Type B pancreatic cell (in vitro differentiated cells): ENCODE data around the gene SHC3. TPM values are rescaled to one million over a fixed set of nuclear protein-coding genes. Genes with fewer than 3 reads are reported as not detected.
A peak's percentile ranks its signal among the peaks of the same experiment; 100 is the strongest.

ENCODE experiments used
- DNase-seq: peaks from one replicate; pipeline ENCODE4 v3.0.0; 2021; ENCODE audit warnings: mixed read lengths; ENCODE audit not compliant: unreplicated experiment; ENCODE audit errors: extremely low spot score
- H3K27ac Mint-ChIP-seq: 2 replicates; pipeline ENCODE4 v1.8.0; 2021; ENCODE audit warnings: mild to moderate bottlenecking, mixed read lengths
- H3K27me3 Mint-ChIP-seq: 2 replicates; pipeline ENCODE4 v1.8.0; 2021; ENCODE audit warnings: mixed read lengths
- H3K36me3 Mint-ChIP-seq: 2 replicates; pipeline ENCODE4 v1.8.0; 2021; ENCODE audit warnings: mixed read lengths
- H3K4me1 Mint-ChIP-seq: one replicate; pipeline ENCODE4 v1.8.0; 2021; ENCODE audit warnings: mixed read lengths; ENCODE audit not compliant: unreplicated experiment
- H3K4me3 Mint-ChIP-seq: 2 replicates; pipeline ENCODE4 v1.8.0; 2021; ENCODE audit warnings: mild to moderate bottlenecking, mixed read lengths
- H3K9me3 Mint-ChIP-seq: 2 replicates; pipeline ENCODE4 v1.8.0; 2021; ENCODE audit warnings: mixed read lengths
- total RNA-seq: library from RNA; stranded (reverse); gene quantifications from 2 replicates; pipeline ENCODE4 v1.2.1, GENCODE V29; 2021; ENCODE audit warnings: low replicate concordance
- TF ChIP-seq, protein P1 (sequence below): fragments of 200-600 bp; sonication (generic); conservative IDR thresholded peaks from 2 replicates; pipeline ENCODE4 v1.5.0; 2021; ENCODE audit warnings: antibody characterized with exemption, mild to moderate bottlenecking

The SHC3 gene
- total RNA-seq, 1 donor from 2014 or later = 5.3 TPM

- H3K4me3 Mint-ChIP-seq = peak overlapping the region; percentile 74
- peaks cover 8% of the 10 kb centered on the region for H3K27me3 Mint-ChIP-seq
- no peaks in the 10 kb centered on the region for H3K9me3 Mint-ChIP-seq
- peaks cover 30% of the 10 kb centered on the region for H3K4me1 Mint-ChIP-seq
- TF ChIP-seq, protein P1, sequence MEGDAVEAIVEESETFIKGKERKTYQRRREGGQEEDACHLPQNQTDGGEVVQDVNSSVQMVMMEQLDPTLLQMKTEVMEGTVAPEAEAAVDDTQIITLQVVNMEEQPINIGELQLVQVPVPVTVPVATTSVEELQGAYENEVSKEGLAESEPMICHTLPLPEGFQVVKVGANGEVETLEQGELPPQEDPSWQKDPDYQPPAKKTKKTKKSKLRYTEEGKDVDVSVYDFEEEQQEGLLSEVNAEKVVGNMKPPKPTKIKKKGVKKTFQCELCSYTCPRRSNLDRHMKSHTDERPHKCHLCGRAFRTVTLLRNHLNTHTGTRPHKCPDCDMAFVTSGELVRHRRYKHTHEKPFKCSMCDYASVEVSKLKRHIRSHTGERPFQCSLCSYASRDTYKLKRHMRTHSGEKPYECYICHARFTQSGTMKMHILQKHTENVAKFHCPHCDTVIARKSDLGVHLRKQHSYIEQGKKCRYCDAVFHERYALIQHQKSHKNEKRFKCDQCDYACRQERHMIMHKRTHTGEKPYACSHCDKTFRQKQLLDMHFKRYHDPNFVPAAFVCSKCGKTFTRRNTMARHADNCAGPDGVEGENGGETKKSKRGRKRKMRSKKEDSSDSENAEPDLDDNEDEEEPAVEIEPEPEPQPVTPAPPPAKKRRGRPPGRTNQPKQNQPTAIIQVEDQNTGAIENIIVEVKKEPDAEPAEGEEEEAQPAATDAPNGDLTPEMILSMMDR = peak; percentile 94
- H3K36me3 Mint-ChIP-seq = peaks cover 30% of the 10 kb centered on the region
- H3K27ac Mint-ChIP-seq = peak overlapping the region; percentile 51
- DNase-seq = peak; percentile 90
Measured at GRCh38 chr9:89000973-89001916, 177.4 kb downstream of the SHC3 start.

DNA sequence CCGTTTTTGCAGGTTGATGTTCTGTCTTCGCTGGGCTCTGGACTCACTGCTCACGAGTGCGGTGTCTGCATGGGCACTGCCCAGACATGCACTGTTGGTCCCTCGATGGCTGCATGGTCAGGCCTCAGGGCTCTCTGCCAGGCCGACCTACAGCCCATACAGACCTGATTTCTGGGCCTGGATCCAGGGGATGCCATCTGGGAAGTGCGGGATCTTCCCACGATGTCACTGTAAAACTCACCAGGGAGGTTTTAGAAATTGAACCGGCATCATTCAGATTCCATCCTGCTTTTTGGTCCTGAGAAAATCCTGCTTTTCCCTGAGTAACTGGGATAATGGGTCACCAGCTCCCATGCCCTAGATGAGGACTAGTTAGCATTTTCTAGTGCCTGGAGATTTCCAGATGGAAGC is 178.2 kb downstream of the SHC3 start:
- H3K36me3 Mint-ChIP-seq = peaks cover 35% of the 10 kb centered on the region
- no peak overlapping the region for H3K27ac Mint-ChIP-seq
- H3K9me3 Mint-ChIP-seq = no peaks in the 10 kb centered on the region
- H3K4me3 Mint-ChIP-seq = no peak overlapping the region
- peaks cover 28% of the 10 kb centered on the region for H3K4me1 Mint-ChIP-seq
- TF ChIP-seq, protein P1 = no peak
- H3K27me3 Mint-ChIP-seq = peaks cover 9% of the 10 kb centered on the region
- DNase-seq = peak; percentile 64

- H3K4me3 Mint-ChIP-seq = peak overlapping the region; percentile 66
- H3K27ac Mint-ChIP-seq = peak overlapping the region; percentile 78
- DNase-seq = peak; percentile 65
- H3K9me3 Mint-ChIP-seq = no peaks in the 10 kb centered on the region
- H3K4me1 Mint-ChIP-seq = peaks cover 37% of the 10 kb centered on the region
- peaks cover 39% of the 10 kb centered on the region for H3K36me3 Mint-ChIP-seq
- peaks cover 11% of the 10 kb centered on the region for H3K27me3 Mint-ChIP-seq
- TF ChIP-seq, protein P1 = no peak
Measured at GRCh38 chr9:88998911-88999310, 179.7 kb downstream of the SHC3 start.

- H3K36me3 Mint-ChIP-seq = peaks cover 35% of the 10 kb centered on the region
- H3K27ac Mint-ChIP-seq = peak overlapping the region; percentile 78
- no peak for DNase-seq
- H3K4me1 Mint-ChIP-seq = peaks cover 37% of the 10 kb centered on the region
- peak overlapping the region; percentile 66 for H3K4me3 Mint-ChIP-seq
- H3K9me3 Mint-ChIP-seq = no peaks in the 10 kb centered on the region
- TF ChIP-seq, protein P1 = no peak
- H3K27me3 Mint-ChIP-seq = peaks cover 11% of the 10 kb centered on the region
Measured at GRCh38 chr9:88998503-88998902, 180.1 kb downstream of the SHC3 start.

- Mint-ChIP-seq H3K36me3 (peaks cover 28% of the 10 kb centered on the region), H3K27me3 (peaks cover 15% of the 10 kb centered on the region)
- TF ChIP-seq, protein P1 = no peak
Measured at GRCh38 chr9:88997646-88998045, 181.0 kb downstream of the SHC3 start.

More at GRCh38 chr9:88997646-88998045, 181.0 kb downstream of the SHC3 start:
- no peaks in the 10 kb centered on the region for H3K9me3 Mint-ChIP-seq
- no peak overlapping the region for H3K4me3 Mint-ChIP-seq
- DNase-seq = peak; percentile 52
- no peak overlapping the region for H3K27ac Mint-ChIP-seq
- H3K4me1 Mint-ChIP-seq = peaks cover 41% of the 10 kb centered on the region
